GM12878 (cell line): ENCODE results near the gene KCTD12. TPM values are rescaled to one million over a fixed set of nuclear protein-coding genes. Genes with fewer than 3 reads are reported as not detected.

Experiments
- ATAC-seq: fragments of 200-7000 bp; cut with Tn5 transposase; 3 replicates; pipeline ENCODE4 v1.9.1; 2020; ENCODE audit warnings: mild to moderate bottlenecking, moderate library complexity
- BruUV-seq: library from RNA; stranded (reverse); fragments of 400-500 nt; replicated peaks from 2 replicates; lab custom pipeline; 2021; lab: Mats Ljungman, UMichigan
- CTCF ChIA-PET: fragments of 300-600 bp; sonication (Branson Sonifier 250); formaldehyde crosslinking; extraction: SDS; loops from one replicate; lab custom pipeline; 2021; ENCODE audit warnings: inconsistent platforms; lab: Yijun Ruan, JAX
- POLR2A ChIA-PET: fragments of 350-600 bp; formaldehyde crosslinking; extraction: SDS; loops from one replicate; lab custom pipeline; 2021; ENCODE audit warnings: inconsistent platforms; lab: Charles Lee
- RAD21 ChIA-PET: fragments of 300-600 bp; sonication (Branson Sonifier 250); formaldehyde crosslinking; loops from one replicate; lab custom pipeline; 2023; ENCODE audit warnings: antibody characterized with exemption; ENCODE audit not compliant: unreplicated experiment; lab: Charles Lee
- SMC1A ChIA-PET: fragments of 300-600 bp; sonication (Branson Sonifier 250); formaldehyde crosslinking; loops from one replicate; lab custom pipeline; 2023; ENCODE audit not compliant: unreplicated experiment, uncharacterized antibody; lab: Charles Lee
- DNase-seq: peaks from one replicate; pipeline ENCODE4 v3.0.0-alpha.2; 2011; ENCODE audit warnings: low read depth, low spot score
- FAIRE-seq: peaks from 3 replicates; lab custom pipeline; 2011; peaks lifted over from hg19 to GRCh38; lab: Jason Lieb, UNC
- H2AFZ ChIP-seq: 2 replicates; pipeline ENCODE4 v1.6.0; 2011; ENCODE audit warnings: low read depth, low read length, control low read depth; ENCODE audit not compliant: control insufficient read depth
- H3K27ac ChIP-seq: 2 replicates; pipeline ENCODE4 v1.5.1; 2011; ENCODE audit warnings: control low read depth; ENCODE audit not compliant: control insufficient read depth, insufficient read depth
- H3K27me3 ChIP-seq, 2 experiments: replicated peaks in 1 of 2; 2 replicates each; pipeline versions ENCODE4 v1.6.0 to v1.6.1; 2011; ENCODE audit warnings: low read length in 1 of 2; ENCODE audit not compliant: control insufficient read depth in 2 of 2, insufficient read depth in 2 of 2
- H3K36me3 ChIP-seq, 2 experiments: 2 replicates each; pipeline ENCODE4 v1.5.1; 2011; ENCODE audit warnings: low read length in 1 of 2; ENCODE audit not compliant: control insufficient read depth in 2 of 2, insufficient read depth in 2 of 2
- H3K4me1 ChIP-seq: 2 replicates; pipeline ENCODE4 v1.6.1; 2011; ENCODE audit warnings: mild to moderate bottlenecking, low read length, moderate library complexity, mixed read lengths; ENCODE audit not compliant: control insufficient read depth, insufficient read depth
- H3K4me2 ChIP-seq: 2 replicates; pipeline ENCODE4 v1.6.0; 2011; ENCODE audit warnings: control low read depth; ENCODE audit not compliant: control insufficient read depth, insufficient read depth
- H3K4me3 ChIP-seq: fragments of 200-600 bp; sonication (generic); 2 replicates; pipeline ENCODE4 v1.5.1; 2016
- H3K79me2 ChIP-seq: 2 replicates; pipeline ENCODE4 v1.6.0; 2011; ENCODE audit warnings: low read length; ENCODE audit not compliant: control insufficient read depth, insufficient read depth
- H3K9ac ChIP-seq: 2 replicates; pipeline ENCODE4 v1.8.0; 2011; ENCODE audit warnings: low read length, control low read depth, mixed read lengths; ENCODE audit not compliant: control insufficient read depth, insufficient read depth
- H3K9me3 ChIP-seq: replicated peaks from 3 replicates; pipeline ENCODE4 v1.5.1; 2011; ENCODE audit warnings: mild to moderate bottlenecking, low read length; ENCODE audit not compliant: control insufficient read depth, insufficient read depth
- H4K20me1 ChIP-seq: 2 replicates; pipeline ENCODE4 v1.6.0; 2011; ENCODE audit not compliant: control insufficient read depth, insufficient read depth
- CHD1 ChIP-seq: IDR thresholded peaks from 2 replicates; pipeline ENCODE4 v1.6.1; 2012; ENCODE audit warnings: low read depth, low read length, improper control_type of control experiment
- SP1 ChIP-seq: IDR thresholded peaks from one replicate; pipeline ENCODE4 v1.6.1; 2011; ENCODE audit warnings: low read depth, low read length
- STAT3 ChIP-seq: IDR thresholded peaks from 2 replicates; pipeline ENCODE4 v1.6.1; 2011; ENCODE audit warnings: low read depth, low read length, improper control_type of control experiment
- YY1 ChIP-seq: IDR thresholded peaks from 2 replicates; pipeline ENCODE4 v1.6.1; 2011; ENCODE audit warnings: low read depth, mild to moderate bottlenecking, low read length
- ZBTB4 ChIP-seq: fragments of 450-650 bp; formaldehyde crosslinking; IDR thresholded peaks from 2 replicates; pipeline ENCODE4 v1.4.0; 2022; ENCODE audit warnings: mild to moderate bottlenecking, moderate library complexity
- WGBS: methylation state at CpG from one replicate; pipeline ENCODE4 v1.1.6; 2016; ENCODE audit warnings: low lambda C conversion rate; ENCODE audit not compliant: insufficient replicate concordance, insufficient coverage; ENCODE audit errors: missing lambda C conversion rate; 5-methylcytosine and 5-hydroxymethylcytosine counted together
- in situ Hi-C: fragments of 300-500 bp; cut with MboI; formaldehyde crosslinking; loops from 9 replicates; pipeline ENCODE4 v1.14.3; 2018; ENCODE audit warnings: mixed read lengths
- intact Hi-C: fragments of 100-400 bp; cut with micrococcal nuclease; formaldehyde crosslinking; loops from one replicate; pipeline ENCODE4 v1.14.2; 2022; ENCODE audit not compliant: unreplicated experiment
- polyA plus RNA-seq, 11 experiments: library from polyadenylated mRNA; depleted of rRNA in 4 of 11; unstranded in 6 of 11; stranded (reverse) in 5 of 11; fragments of >200 nt; fragmentation: Nextera tagmentation in 4 of 11; fragmentation: Illumina TruSeq in 1 of 11; extraction: Ambion mirVana in 4 of 11; extraction: Trizol in 1 of 11; gene quantifications; 1 replicate in 1 of 11; 2 replicates in 10 of 11; pipeline versions ENCODE4 v1.2.1 to v1.2.3, GENCODE V29; 2011 to 2016; ENCODE audit warnings: inconsistent platforms in 2 of 11, missing spikeins in 2 of 11, low read depth in 1 of 11
- total RNA-seq, 4 experiments: library from RNA; depleted of rRNA in 3 of 4; stranded (reverse); fragments of >200 nt in 3 of 4; fragmentation: Illumina TruSeq in 1 of 4; extraction: Trizol in 1 of 4; gene quantifications; 2 replicates each; pipeline versions ENCODE4 v1.2.1 to v1.2.3, GENCODE V29; 2013 to 2021
- TF ChIP-seq, protein P1 (sequence below): IDR thresholded peaks from 2 replicates; pipeline ENCODE4 v1.6.1; 2011; ENCODE audit warnings: mild to moderate bottlenecking, low read depth, low read length, moderate library complexity; ENCODE audit not compliant: insufficient replicate concordance
- TF ChIP-seq, protein P2 (sequence below): IDR thresholded peaks from 2 replicates; pipeline ENCODE4 v1.6.1; 2012; ENCODE audit warnings: low read length, inconsistent platforms
- TF ChIP-seq, protein P3 (sequence below): fragments of 450-650 bp; IDR thresholded peaks from 2 replicates; pipeline ENCODE4 v1.6.1; 2016; ENCODE audit warnings: mild to moderate bottlenecking, moderate library complexity, borderline replicate concordance

KCTD12 gene
- total and polyA plus RNA-seq, 10 of the 15 experiments (the other 5 are each of a cell fraction or from before 2014, with no cell fraction given) = 0.24 to 2.9 (median 0.92) TPM

- Histone ChIP-seq H3K36me3 (no peaks in the 10 kb centered on the region), H3K4me3 (no peak overlapping the region), H3K27ac (no peak overlapping the region), H4K20me1 (no peaks in the 10 kb centered on the region), H3K9me3 (no peaks in the 10 kb centered on the region; the same call in 2 of the 3 replicates), H3K4me1 (no peaks in the 10 kb centered on the region), H3K4me2 (no peak overlapping the region), H3K27me3 (peaks cover 0 to 3% of the 10 kb centered on the region in 2 experiments; a peak in 2 of 4 replicates), H3K79me2 (no peaks in the 10 kb centered on the region), H2AFZ (no peak overlapping the region), H3K9ac (no peak overlapping the region)
- ChIA-PET RAD21 (no interaction called here), CTCF (no interaction called here), POLR2A (no interaction called here), SMC1A (interaction anchor here (1.4 kb wide), 1 partner anchor 14 kb away, joined by 5 read pairs; no protein-coding TSS in a partner anchor)
- intact Hi-C loops (no loop called here), in situ Hi-C loops (no loop called here)
- TF ChIP-seq STAT3 = no peak
- TF ChIP-seq, protein P1, sequence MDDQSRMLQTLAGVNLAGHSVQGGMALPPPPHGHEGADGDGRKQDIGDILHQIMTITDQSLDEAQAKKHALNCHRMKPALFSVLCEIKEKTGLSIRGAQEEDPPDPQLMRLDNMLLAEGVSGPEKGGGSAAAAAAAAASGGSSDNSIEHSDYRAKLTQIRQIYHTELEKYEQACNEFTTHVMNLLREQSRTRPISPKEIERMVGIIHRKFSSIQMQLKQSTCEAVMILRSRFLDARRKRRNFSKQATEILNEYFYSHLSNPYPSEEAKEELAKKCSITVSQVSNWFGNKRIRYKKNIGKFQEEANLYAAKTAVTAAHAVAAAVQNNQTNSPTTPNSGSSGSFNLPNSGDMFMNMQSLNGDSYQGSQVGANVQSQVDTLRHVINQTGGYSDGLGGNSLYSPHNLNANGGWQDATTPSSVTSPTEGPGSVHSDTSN = no peak
- TF ChIP-seq, protein P2, sequence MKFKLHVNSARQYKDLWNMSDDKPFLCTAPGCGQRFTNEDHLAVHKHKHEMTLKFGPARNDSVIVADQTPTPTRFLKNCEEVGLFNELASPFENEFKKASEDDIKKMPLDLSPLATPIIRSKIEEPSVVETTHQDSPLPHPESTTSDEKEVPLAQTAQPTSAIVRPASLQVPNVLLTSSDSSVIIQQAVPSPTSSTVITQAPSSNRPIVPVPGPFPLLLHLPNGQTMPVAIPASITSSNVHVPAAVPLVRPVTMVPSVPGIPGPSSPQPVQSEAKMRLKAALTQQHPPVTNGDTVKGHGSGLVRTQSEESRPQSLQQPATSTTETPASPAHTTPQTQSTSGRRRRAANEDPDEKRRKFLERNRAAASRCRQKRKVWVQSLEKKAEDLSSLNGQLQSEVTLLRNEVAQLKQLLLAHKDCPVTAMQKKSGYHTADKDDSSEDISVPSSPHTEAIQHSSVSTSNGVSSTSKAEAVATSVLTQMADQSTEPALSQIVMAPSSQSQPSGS = no peak
- TF ChIP-seq, protein P3, sequence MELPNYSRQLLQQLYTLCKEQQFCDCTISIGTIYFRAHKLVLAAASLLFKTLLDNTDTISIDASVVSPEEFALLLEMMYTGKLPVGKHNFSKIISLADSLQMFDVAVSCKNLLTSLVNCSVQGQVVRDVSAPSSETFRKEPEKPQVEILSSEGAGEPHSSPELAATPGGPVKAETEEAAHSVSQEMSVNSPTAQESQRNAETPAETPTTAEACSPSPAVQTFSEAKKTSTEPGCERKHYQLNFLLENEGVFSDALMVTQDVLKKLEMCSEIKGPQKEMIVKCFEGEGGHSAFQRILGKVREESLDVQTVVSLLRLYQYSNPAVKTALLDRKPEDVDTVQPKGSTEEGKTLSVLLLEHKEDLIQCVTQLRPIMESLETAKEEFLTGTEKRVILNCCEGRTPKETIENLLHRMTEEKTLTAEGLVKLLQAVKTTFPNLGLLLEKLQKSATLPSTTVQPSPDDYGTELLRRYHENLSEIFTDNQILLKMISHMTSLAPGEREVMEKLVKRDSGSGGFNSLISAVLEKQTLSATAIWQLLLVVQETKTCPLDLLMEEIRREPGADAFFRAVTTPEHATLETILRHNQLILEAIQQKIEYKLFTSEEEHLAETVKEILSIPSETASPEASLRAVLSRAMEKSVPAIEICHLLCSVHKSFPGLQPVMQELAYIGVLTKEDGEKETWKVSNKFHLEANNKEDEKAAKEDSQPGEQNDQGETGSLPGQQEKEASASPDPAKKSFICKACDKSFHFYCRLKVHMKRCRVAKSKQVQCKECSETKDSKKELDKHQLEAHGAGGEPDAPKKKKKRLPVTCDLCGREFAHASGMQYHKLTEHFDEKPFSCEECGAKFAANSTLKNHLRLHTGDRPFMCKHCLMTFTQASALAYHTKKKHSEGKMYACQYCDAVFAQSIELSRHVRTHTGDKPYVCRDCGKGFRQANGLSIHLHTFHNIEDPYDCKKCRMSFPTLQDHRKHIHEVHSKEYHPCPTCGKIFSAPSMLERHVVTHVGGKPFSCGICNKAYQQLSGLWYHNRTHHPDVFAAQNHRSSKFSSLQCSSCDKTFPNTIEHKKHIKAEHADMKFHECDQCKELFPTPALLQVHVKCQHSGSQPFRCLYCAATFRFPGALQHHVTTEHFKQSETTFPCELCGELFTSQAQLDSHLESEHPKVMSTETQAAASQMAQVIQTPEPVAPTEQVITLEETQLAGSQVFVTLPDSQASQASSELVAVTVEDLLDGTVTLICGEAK = no peak
- no peak for TF ChIP-seq ZBTB4
- no peak for TF ChIP-seq YY1
- no peak for TF ChIP-seq CHD1
- TF ChIP-seq SP1 = no peak
- ATAC-seq (no peak), FAIRE-seq (no peak), DNase-seq (no peak)
- no TSS peak for BruUV-seq
- WGBS = 23% methylated on average over 1 of the region's 1 CpG
These were observed 3.8 kb upstream of the KCTD12 start for GRCh38 chr13:76890021-76890420.
